GM18867 (cell line): Measurements from ENCODE around the gene SEMA5A.

ENCODE experiments used
- ATAC-seq: cut with Tn5 transposase; IDR thresholded peaks from one replicate; pipeline ENCODE4 v1.9.1; 2021; ENCODE audit warnings: mild to moderate bottlenecking, moderate library complexity; ENCODE audit not compliant: unreplicated experiment

SEMA5A gene

DNA sequence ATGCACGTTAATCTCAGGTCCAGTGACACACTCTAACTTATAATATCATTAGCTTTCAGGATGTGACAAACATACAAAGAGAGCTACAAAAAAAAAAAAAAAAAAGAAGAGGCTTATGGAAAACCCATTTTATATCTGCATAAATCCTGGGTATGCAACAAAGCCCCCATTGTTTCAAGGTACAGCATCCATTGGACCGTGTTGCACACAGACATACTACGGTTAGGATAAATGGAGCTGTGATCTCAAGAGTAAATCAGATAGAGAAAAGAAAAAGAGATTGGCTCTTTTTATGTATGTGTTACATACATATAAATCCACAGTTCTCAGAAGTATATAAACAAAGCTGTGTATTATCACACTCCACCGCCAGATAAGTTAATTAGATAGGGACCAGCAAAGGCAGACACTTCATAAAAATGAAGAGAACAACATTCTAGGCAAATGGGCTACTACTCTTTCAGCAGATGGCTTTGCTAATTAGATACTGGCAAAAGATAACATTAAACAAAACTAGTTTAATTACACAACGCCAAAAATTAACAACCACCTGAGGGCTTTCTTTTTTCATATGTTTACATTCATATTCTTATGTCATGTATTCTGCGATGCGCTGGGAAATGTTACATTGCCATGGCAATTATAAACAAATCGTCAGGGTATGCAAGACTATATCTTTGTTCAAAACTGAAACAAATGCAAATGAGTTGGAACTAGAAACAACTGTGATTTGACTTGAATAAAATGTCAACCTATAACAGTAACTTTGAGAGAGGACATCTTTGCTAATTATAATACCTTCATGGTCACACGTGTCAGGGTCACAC is 304.2 kb downstream of the SEMA5A start:
- ATAC-seq = no peak

- no peak for ATAC-seq
Measured at GRCh38 chr5:9240431-9240830, 305.4 kb downstream of the SEMA5A start.

- no peak for ATAC-seq
Measured at GRCh38 chr5:9239626-9240025, 306.2 kb downstream of the SEMA5A start.

DNA sequence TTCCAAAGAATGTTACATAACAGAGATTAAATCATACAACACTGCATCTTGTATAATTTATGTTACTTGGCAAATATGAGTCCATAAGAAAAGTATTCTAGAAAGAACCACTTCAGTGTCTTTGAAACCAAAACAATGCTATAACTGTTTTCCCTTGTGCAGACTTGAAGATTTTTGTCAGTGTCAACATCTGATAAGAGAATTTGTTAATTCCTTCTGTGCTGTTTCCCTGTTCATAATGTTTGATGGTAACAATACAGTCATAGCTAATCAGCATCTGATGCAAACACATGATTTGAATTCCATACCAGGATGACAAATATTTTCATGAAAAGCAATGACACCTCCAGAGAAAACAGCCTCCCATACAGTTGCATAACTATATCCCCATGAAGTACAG is 306.8 kb downstream of the SEMA5A start:
- no peak for ATAC-seq

- no peak for ATAC-seq
Measured at GRCh38 chr5:9233712-9234111, 312.2 kb downstream of the SEMA5A start.

DNA sequence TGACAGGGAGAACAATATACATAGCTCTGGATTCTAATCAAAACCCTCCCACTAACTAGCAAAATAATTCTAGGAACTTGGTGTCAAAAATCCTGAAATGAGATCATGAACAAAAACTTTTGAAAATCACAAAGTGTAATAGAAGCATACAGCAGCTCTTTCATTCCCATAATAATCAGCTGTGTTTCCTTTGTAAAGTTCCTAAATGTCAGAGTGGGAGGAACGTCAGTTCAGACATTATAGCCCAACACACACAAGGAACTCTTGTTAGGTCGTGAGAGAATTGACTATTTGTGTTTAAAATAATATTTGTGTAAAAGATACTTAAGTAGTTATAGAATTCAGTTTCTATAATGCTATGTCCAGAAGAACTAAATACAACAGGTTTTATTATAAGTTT is 312.8 kb downstream of the SEMA5A start:
- ATAC-seq = no peak

DNA sequence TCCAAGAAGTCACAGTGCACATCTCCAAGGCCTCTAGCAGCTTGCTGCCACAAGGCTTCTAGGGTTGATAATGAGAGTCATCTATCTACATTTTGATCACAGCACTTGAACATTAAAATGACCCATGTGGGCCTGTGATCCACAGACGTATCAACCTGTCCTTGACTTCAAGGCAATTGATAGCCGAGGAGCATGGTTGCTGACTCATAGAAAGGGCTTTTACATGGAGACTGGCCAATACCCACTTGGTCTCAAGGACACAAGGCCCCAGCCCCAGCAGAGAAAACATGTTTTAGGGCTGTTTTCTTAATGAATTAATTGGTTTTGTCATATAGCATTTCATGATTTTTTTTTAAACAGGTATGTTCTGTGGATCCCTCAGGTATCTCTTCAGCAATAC is 314.0 kb downstream of the SEMA5A start:
- no peak for ATAC-seq

GRCh38 chr5:9230355-9230754 is 315.5 kb downstream of the SEMA5A start:
- ATAC-seq = no peak

GRCh38 chr5:9226016-9226536 is 319.8 kb downstream of the SEMA5A start:
- no peak for ATAC-seq

GRCh38 chr5:9222054-9222976 is 323.6 kb downstream of the SEMA5A start:
- no peak for ATAC-seq

- ATAC-seq = no peak
Measured at GRCh38 chr5:9218358-9218757, 327.5 kb downstream of the SEMA5A start.

GRCh38 chr5:9212605-9213004 is 333.3 kb downstream of the SEMA5A start:
- ATAC-seq = no peak

- ATAC-seq = no peak
Measured at GRCh38 chr5:9209846-9210492, 335.9 kb downstream of the SEMA5A start.

DNA sequence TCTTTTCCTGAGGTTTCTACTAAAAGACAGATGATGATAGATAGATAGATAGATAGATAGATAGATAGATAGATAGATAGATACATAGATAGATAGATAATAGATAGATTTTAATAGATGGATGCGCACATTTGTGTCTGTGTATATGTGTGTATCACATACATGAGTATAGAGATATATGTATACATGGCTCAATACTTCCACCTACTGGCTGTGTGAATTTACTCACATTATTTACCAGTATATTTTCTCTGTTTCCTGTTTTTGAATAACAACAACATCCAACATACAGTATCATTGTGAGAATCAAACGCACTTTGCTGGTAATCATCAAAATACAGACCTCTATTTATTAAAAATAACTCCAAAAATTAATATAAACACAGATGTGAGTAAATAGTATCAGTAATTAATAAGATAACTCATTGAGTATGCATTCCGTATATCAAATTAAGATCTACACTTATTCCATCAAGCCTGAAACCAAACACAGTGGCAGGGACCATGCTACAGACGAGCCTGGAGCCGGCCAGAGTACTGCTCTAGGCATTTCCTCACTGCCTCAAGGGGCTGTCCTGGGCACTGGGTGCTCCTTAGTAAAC is 338.0 kb downstream of the SEMA5A start:
- ATAC-seq = peak; percentile 92

DNA sequence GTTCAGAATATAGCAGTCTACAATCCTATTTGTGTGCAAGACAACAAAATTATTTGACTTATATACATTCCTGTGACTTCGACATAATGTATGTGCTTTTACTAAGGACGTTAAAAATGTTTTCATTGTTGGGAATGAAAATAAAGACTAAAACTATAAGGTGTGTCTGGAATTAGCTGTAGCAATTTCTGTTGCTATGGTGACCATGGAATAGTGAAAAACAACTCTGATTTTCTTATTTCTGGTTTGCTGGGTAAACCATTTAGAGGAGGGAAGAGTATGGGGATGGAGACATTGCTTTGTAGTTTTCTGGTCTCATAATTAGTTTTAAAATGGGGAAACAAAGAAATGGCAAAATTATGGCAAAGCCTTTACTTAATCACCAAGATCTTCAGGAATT is 343.2 kb downstream of the SEMA5A start:
- no peak for ATAC-seq

GRCh38 chr5:9201761-9202160 is 344.1 kb downstream of the SEMA5A start:
- no peak for ATAC-seq

- no peak for ATAC-seq
Measured at GRCh38 chr5:9201011-9201410, 344.9 kb downstream of the SEMA5A start.

GRCh38 chr5:9198394-9198793 is 347.5 kb downstream of the SEMA5A start:
- no peak for ATAC-seq

- ATAC-seq = peak; percentile 99
Measured at GRCh38 chr5:9197881-9198260, 348.0 kb downstream of the SEMA5A start.

GRCh38 chr5:9196403-9197227 is 349.3 kb downstream of the SEMA5A start:
- no peak for ATAC-seq
